SH-SY5Y (cell line): ENCODE data around the gene KLHL12.

Experiments used
- GATA2 ChIP-seq: IDR thresholded peaks from 2 replicates; pipeline ENCODE4 v1.6.1; 2011; ENCODE audit warnings: mild to moderate bottlenecking, low read depth, low read length
- GATA3 ChIP-seq: IDR thresholded peaks from 2 replicates; pipeline ENCODE4 v1.6.1; 2011; ENCODE audit warnings: low read depth, mild to moderate bottlenecking, low read length, moderate library complexity

- TF ChIP-seq GATA2 = no peak
- no peak for TF ChIP-seq GATA3
Measured at GRCh38 chr1:202871367-202871766, 55.7 kb downstream of the KLHL12 start.
